Cardiac septum (tissue), 1 donor: Measurements from ENCODE around the gene NBAS. TPM values are rescaled to one million over a fixed set of nuclear protein-coding genes. Genes with fewer than 3 reads are reported as not detected.

Experiments
- DNase-seq: peaks from one replicate; pipeline ENCODE4 v3.0.0-alpha.2; 2020; ENCODE audit warnings: low spot score
- intact Hi-C: fragments of 100-400 bp; cut with DNase I; formaldehyde crosslinking; loops from one replicate; pipeline ENCODE4 v1.14.0; 2022
- total RNA-seq: library from RNA; stranded (reverse); fragmentation: NEBNext Ultra II Directional; extraction: Animal tissue kit (Norgen Biotek cat#: 25700); gene quantifications from one replicate; pipeline ENCODE4 v1.2.1, GENCODE V29; 2021
- donor health status: DM: no; HTN: no; CAD: no.

Gene NBAS
- total RNA-seq, 1 donor from 2014 or later = 38.9 TPM

- intact Hi-C loops = no loop called here
- DNase-seq = no peak
Observed at GRCh38 chr2:15145046-15145817, 415.9 kb downstream of the NBAS start.

GRCh38 chr2:15142069-15142689, 419.0 kb downstream of the NBAS start:
- DNase-seq = no peak
- intact Hi-C loops = no loop called here

- intact Hi-C loops = no loop called here
Observed at GRCh38 chr2:15141211-15141610, 419.9 kb downstream of the NBAS start.

GRCh38 chr2:15136639-15137038, 424.5 kb downstream of the NBAS start:
- intact Hi-C loops = no loop called here
- no peak for DNase-seq

More at GRCh38 chr2:15141211-15141610, 419.9 kb downstream of the NBAS start:
- no peak for DNase-seq

GRCh38 chr2:15134957-15135356, 426.2 kb downstream of the NBAS start:
- DNase-seq = no peak
- intact Hi-C loops = no loop called here

GRCh38 chr2:15133461-15133860, 427.7 kb downstream of the NBAS start:
- no peak for DNase-seq
- intact Hi-C loops = no loop called here

- no peak for DNase-seq
- intact Hi-C loops = no loop called here
Observed at GRCh38 chr2:15128846-15129245, 432.3 kb downstream of the NBAS start.

- no peak for DNase-seq
- intact Hi-C loops = no loop called here
Observed at GRCh38 chr2:15127876-15128275, 433.3 kb downstream of the NBAS start.

- intact Hi-C loops = no loop called here
- no peak for DNase-seq
Observed at GRCh38 chr2:15127301-15127700, 433.8 kb downstream of the NBAS start.

GRCh38 chr2:15126373-15126772, 434.8 kb downstream of the NBAS start:
- no peak for DNase-seq
- intact Hi-C loops = no loop called here

GRCh38 chr2:15122915-15123314, 438.2 kb downstream of the NBAS start:
- DNase-seq = no peak

GRCh38 chr2:15120631-15121030, 440.5 kb downstream of the NBAS start:
- DNase-seq = no peak
- intact Hi-C loops = no loop called here

More at GRCh38 chr2:15122915-15123314, 438.2 kb downstream of the NBAS start:
- intact Hi-C loops = no loop called here

GRCh38 chr2:15119722-15120175, 441.4 kb downstream of the NBAS start:
- intact Hi-C loops = no loop called here
- DNase-seq = no peak

- no peak for DNase-seq
- intact Hi-C loops = no loop called here
Observed at GRCh38 chr2:15117409-15118050, 443.6 kb downstream of the NBAS start.

Other genes with a start within 250 kb of the NBAS start
- gene DDX1, start 30.5 kb upstream of the NBAS start, total RNA-seq = 112 TPM